ENCODE data around the gene KCNN4.

KCNN4 gene

DNA sequence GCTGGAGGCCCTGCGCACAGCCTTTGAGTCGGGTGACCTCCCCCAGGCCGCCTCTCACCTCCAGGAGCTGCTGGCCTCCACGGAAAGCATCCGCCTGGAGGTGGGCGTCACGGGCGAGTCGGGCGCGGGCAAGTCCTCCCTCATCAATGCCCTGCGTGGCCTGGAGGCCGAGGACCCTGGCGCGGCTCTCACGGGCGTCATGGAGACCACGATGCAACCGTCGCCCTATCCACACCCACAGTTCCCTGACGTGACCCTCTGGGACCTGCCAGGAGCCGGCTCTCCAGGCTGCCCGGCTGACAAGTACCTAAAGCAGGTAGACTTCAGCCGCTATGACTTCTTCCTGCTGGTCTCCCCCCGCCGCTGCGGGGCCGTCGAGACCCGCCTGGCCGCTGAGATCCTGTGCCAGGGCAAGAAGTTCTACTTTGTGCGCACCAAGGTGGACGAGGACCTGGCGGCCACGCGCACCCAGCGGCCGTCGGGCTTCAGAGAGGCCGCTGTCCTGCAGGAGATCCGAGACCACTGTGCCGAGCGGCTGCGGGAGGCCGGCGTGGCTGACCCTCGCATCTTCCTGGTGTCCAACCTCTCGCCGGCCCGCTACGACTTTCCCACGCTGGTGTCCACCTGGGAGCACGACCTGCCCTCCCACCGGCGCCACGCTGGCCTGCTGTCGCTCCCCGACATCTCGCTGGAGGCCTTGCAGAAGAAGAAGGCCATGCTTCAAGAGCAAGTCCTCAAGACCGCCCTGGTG is 62.0 kb downstream of the KCNN4 start:
- DNase-seq (ENCODE audit: low read depth in 2 of 2) = no peak
